Adipose tissue (tissue), 3 donors: ENCODE results near the gene KCNMA1. TPM values are rescaled to one million over a fixed set of nuclear protein-coding genes. Genes with fewer than 3 reads are reported as not detected.
"Not testable (repeated sequence)": the region's sequence is repeated elsewhere in the genome, so short reads cannot be mapped to it uniquely, and the experiment has no call there.

ENCODE experiments used
- H3K27ac ChIP-seq: one replicate; pipeline ENCODE4 v1.5.1; 2013; ENCODE audit warnings: low read depth, low read length
- WGBS, 3 donors: extraction: QIAGEN DNeasy Blood & Tissue Kit; methylation state at CpG; one replicate each; pipeline ENCODE4 v1.1.7; 2013; 5-methylcytosine and 5-hydroxymethylcytosine counted together
- polyA plus RNA-seq, 3 donors: library from polyadenylated mRNA; stranded (reverse); fragments of 200-250 nt; gene quantifications; one replicate each; pipeline ENCODE4 v1.2.3, GENCODE V29; 2013
- donor health status: healthy with polysubstance abuse.
- donor health status: Bipolar disorder and iron deficiency.
- donor health status: healthy.

Gene KCNMA1
- polyA plus RNA-seq, 3 donors, result 2.5 to 5.1 (median 3.8) TPM

- no peak overlapping the region for H3K27ac ChIP-seq
- WGBS, 3 donors, result 84 to 93% (median 90%) methylated on average over 4 of the region's 4 CpGs
Observed at GRCh38 chr10:77431980-77432797, 205.4 kb downstream of the KCNMA1 start.

GRCh38 chr10:77431209-77431611, 206.4 kb downstream of the KCNMA1 start:
- no peak overlapping the region for H3K27ac ChIP-seq

- H3K27ac ChIP-seq, result no peak overlapping the region
- 90 to 94% (median 92%) methylated on average over 5 of the region's 5 CpGs for WGBS, 3 donors
Observed at GRCh38 chr10:77430530-77430929, 207.1 kb downstream of the KCNMA1 start.

- no peak overlapping the region for H3K27ac ChIP-seq
- WGBS, 3 donors, result 54 to 72% (median 64%) methylated on average over 3 of the region's 3 CpGs
Observed at GRCh38 chr10:77428691-77429395, 208.8 kb downstream of the KCNMA1 start.

- H3K27ac ChIP-seq, result no peak overlapping the region
Observed at GRCh38 chr10:77424257-77424656, 213.4 kb downstream of the KCNMA1 start.

GRCh38 chr10:77422491-77423338, 214.9 kb downstream of the KCNMA1 start:
- no peak overlapping the region for H3K27ac ChIP-seq
- 36 to 59% (median 55%) methylated on average over 5 of the region's 5 CpGs for WGBS, 3 donors

GRCh38 chr10:77421591-77421990, 216.0 kb downstream of the KCNMA1 start:
- H3K27ac ChIP-seq, result no peak overlapping the region
- 65 to 96% (median 94%) methylated on average over 4 of the region's 4 CpGs for WGBS, 3 donors

- 91 to 95% (median 92%) methylated on average over 2 of the region's 2 CpGs for WGBS, 3 donors
- no peak overlapping the region for H3K27ac ChIP-seq
Observed at GRCh38 chr10:77420947-77421523, 216.6 kb downstream of the KCNMA1 start.

GRCh38 chr10:77419979-77420378, 217.6 kb downstream of the KCNMA1 start:
- 88 to 90% (median 89%) methylated on average over 2 of the region's 2 CpGs for WGBS, 3 donors
- H3K27ac ChIP-seq, result no peak overlapping the region

- WGBS, 3 donors, result 89 to 92% (median 92%) methylated on average over 5 of the region's 5 CpGs
- no peak overlapping the region for H3K27ac ChIP-seq
Observed at GRCh38 chr10:77419056-77419455, 218.6 kb downstream of the KCNMA1 start.

GRCh38 chr10:77417806-77418640, 219.6 kb downstream of the KCNMA1 start:
- H3K27ac ChIP-seq, result no peak overlapping the region
- WGBS, 3 donors, result 73 to 75% (median 74%) methylated on average over 11 of the region's 11 CpGs

GRCh38 chr10:77417359-77417758, 220.2 kb downstream of the KCNMA1 start:
- 61 to 85% (median 80%) methylated on average over 5 of the region's 5 CpGs for whole genome bisulfite sequencing, 3 donors
- H3K27ac ChIP-seq, result no peak overlapping the region

- 36 to 88% (median 84%) methylated on average over 14 of the region's 14 CpGs for WGBS, 3 donors
- H3K27ac ChIP-seq, result no peak overlapping the region
Observed at GRCh38 chr10:77416311-77417135, 221.1 kb downstream of the KCNMA1 start.

- 37 to 81% (median 76%) methylated on average over 6 of the region's 6 CpGs for WGBS, 3 donors
- H3K27ac ChIP-seq, result no peak overlapping the region
Observed at GRCh38 chr10:77415313-77415960, 222.2 kb downstream of the KCNMA1 start.

GRCh38 chr10:77413231-77413630, 224.4 kb downstream of the KCNMA1 start:
- H3K27ac ChIP-seq, result no peak overlapping the region
- WGBS, 3 donors, result 76 to 87% (median 78%) methylated on average over 7 of the region's 7 CpGs

- H3K27ac ChIP-seq, result not testable (repeated sequence)
- WGBS, 3 donors, result 88 to 91% (median 90%) methylated on average over 8 of the region's 8 CpGs
Observed at GRCh38 chr10:77412573-77413133, 225.0 kb downstream of the KCNMA1 start.
